Stomach (tissue), 4 donors: ENCODE measurements around the gene GRPR.

ENCODE experiments used
- CTCF ChIP-seq, 7 experiments: fragments of 450-650 bp in 4 of 7; fragments of 200-600 bp in 3 of 7; sonication (generic) in 3 of 7; IDR thresholded peaks; one replicate each; pipeline ENCODE4 v1.5.1; 2016 to 2019; ENCODE audit warnings: antibody characterized with exemption in 7 of 7, control low read depth in 2 of 7, mild to moderate bottlenecking in 1 of 7
- EP300 ChIP-seq: sonication (generic); formaldehyde crosslinking; IDR thresholded peaks from one replicate; pipeline ENCODE4 v1.6.1; 2017; ENCODE audit warnings: antibody characterized with exemption
- POLR2A ChIP-seq, 4 donors: fragments of 450-650 bp; IDR thresholded peaks; one replicate each; pipeline ENCODE4 v1.6.1; 2016; ENCODE audit warnings: antibody characterized with exemption in 4 of 4, control low read depth in 2 of 4, mild to moderate bottlenecking in 1 of 4, moderate library complexity in 1 of 4
- POLR2AphosphoS5 ChIP-seq, 3 donors: sonication (generic); formaldehyde crosslinking; IDR thresholded peaks; one replicate each; pipeline ENCODE4 v1.6.1; 2016; ENCODE audit warnings: antibody characterized with exemption in 3 of 3

DNA sequence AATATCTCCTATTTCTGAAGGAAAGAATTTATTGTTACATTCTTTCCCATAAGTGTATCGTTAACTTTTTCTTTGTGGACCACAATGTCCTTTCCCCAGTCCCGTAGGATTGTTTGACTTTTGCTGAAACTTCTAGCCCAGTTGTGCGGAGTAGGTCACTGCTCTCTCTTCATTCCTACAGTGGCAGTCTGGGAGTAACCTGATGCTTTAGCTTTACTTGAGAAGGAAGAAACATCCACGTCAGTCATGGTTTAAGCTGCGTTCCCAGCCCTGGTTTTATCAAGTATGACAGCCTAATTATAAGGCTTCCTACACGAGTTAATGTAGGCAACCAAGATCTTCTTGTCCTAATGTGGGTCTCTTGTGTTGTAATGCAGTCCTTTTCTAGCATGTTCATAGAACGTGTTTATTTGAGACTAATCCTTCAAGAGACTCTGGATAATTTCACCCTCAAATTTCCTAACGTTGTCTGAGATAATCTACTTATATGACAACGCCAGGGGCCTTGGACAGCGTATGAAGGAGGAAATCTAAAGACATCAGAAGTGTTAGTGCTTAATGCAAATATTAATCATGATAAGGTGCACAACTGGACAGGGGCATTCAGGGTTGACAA lies 40.8 kb upstream of the GRPR start:
- TF ChIP-seq POLR2A (IDR thresholded peaks at IDR 0.05) (no peak), CTCF (IDR thresholded peaks at IDR 0.05) (no peak), POLR2AphosphoS5 (IDR thresholded peaks at IDR 0.05) (peak in 2 of 3 donors; percentile 36 to 43), EP300 (no peak)
